GM21423 (cell line): Measurements from ENCODE around the gene SIX1.

Experiments
- ATAC-seq: cut with Tn5 transposase; IDR thresholded peaks from one replicate; pipeline ENCODE4 v1.9.1; 2021; ENCODE audit warnings: mild to moderate bottlenecking, moderate library complexity; ENCODE audit not compliant: unreplicated experiment

The SIX1 gene

GRCh38 chr14:60648934-60649874, at the start of gene SIX1:
SIX1 (minus strand) TSS chr14:60649477; CDS start chr14:60649189, 288 bp downstream.
- peak; percentile 64 for ATAC-seq

GRCh38 chr14:60695327-60695726, 46.0 kb upstream of the SIX1 start:
- ATAC-seq: no peak

GRCh38 chr14:60691383-60692113, 42.3 kb upstream of the SIX1 start:
- no peak for ATAC-seq

GRCh38 chr14:60686865-60687264, 37.6 kb upstream of the SIX1 start:
- ATAC-seq: no peak

- no peak for ATAC-seq
Observed at GRCh38 chr14:60684203-60684602, 34.9 kb upstream of the SIX1 start.

- no peak for ATAC-seq
Observed at GRCh38 chr14:60681271-60681670, 32.0 kb upstream of the SIX1 start.

- no peak for ATAC-seq
Observed at GRCh38 chr14:60680511-60680910, 31.2 kb upstream of the SIX1 start.

GRCh38 chr14:60679566-60680258, 30.4 kb upstream of the SIX1 start:
- no peak for ATAC-seq

- ATAC-seq: no peak
Observed at GRCh38 chr14:60677701-60678100, 28.4 kb upstream of the SIX1 start.

- no peak for ATAC-seq
Observed at GRCh38 chr14:60670989-60671388, 21.7 kb upstream of the SIX1 start.

- no peak for ATAC-seq
Observed at GRCh38 chr14:60668431-60669112, 19.3 kb upstream of the SIX1 start.

- no peak for ATAC-seq
Observed at GRCh38 chr14:60665177-60665550, 15.9 kb upstream of the SIX1 start.

GRCh38 chr14:60662982-60663381, 13.7 kb upstream of the SIX1 start:
- ATAC-seq: no peak

GRCh38 chr14:60661721-60662120, 12.4 kb upstream of the SIX1 start:
- no peak for ATAC-seq

GRCh38 chr14:60658909-60659585, 9.8 kb upstream of the SIX1 start:
- ATAC-seq: no peak

- no peak for ATAC-seq
Observed at GRCh38 chr14:60658211-60658690, 9.0 kb upstream of the SIX1 start.

- ATAC-seq: no peak
Observed at GRCh38 chr14:60657456-60658210, 8.4 kb upstream of the SIX1 start.

- ATAC-seq: peak; percentile 88
Observed at GRCh38 chr14:60656686-60657455, 7.6 kb upstream of the SIX1 start.
